K562 (cell line): ENCODE results near the gene ANKRD65. TPM values are rescaled to one million over a fixed set of nuclear protein-coding genes. Genes with fewer than 3 reads are reported as not detected.

ENCODE experiments used
- FOXA3 ChIP-seq, 2 experiments: fragments of 450-650 bp in 1 of 2; sonication (generic) in 1 of 2; formaldehyde crosslinking; IDR thresholded peaks in 1 of 2; conservative IDR thresholded peaks in 1 of 2; 2 replicates each; pipeline versions ENCODE4 v1.4.0 to v1.8.0; 2020 to 2022; ENCODE audit warnings: mild to moderate bottlenecking in 2 of 2, missing genetic modification reagents in 1 of 2
- HDAC6 ChIP-seq: IDR thresholded peaks from 2 replicates; pipeline ENCODE4 v1.6.1; 2012; ENCODE audit warnings: low read depth, mild to moderate bottlenecking, control low read depth, inconsistent platforms, low read length, moderate library complexity
- HNRNPL ChIP-seq: fragments of 200-400 bp; formaldehyde crosslinking; IDR thresholded peaks from 2 replicates; pipeline ENCODE4 v1.6.1; 2017; ENCODE audit warnings: low read depth, mild to moderate bottlenecking, low read length
- KDM4B ChIP-seq, 2 experiments: fragments of 450-650 bp in 1 of 2; sonication (generic) in 1 of 2; IDR thresholded peaks; 2 replicates each; pipeline ENCODE4 v1.6.1; 2016 to 2017; ENCODE audit warnings: borderline replicate concordance in 2 of 2, antibody characterized with exemption in 1 of 2, low read depth in 1 of 2, mild to moderate bottlenecking in 1 of 2
- KDM5B ChIP-seq: fragments of 200-600 bp; sonication (generic); IDR thresholded peaks from 2 replicates; pipeline ENCODE4 v1.6.1; 2012; ENCODE audit warnings: low read depth, mild to moderate bottlenecking, moderate library complexity, low read length, control low read depth, inconsistent platforms; ENCODE audit not compliant: insufficient replicate concordance
- MTF1 ChIP-seq: fragments of 250-450 bp; sonication (Bioruptor Pico); IDR thresholded peaks from 2 replicates; pipeline ENCODE4 v1.9.0; 2021; ENCODE audit warnings: moderate library complexity, mild to moderate bottlenecking, inconsistent platforms, borderline replicate concordance
- POLR2AphosphoS2 ChIP-seq: IDR thresholded peaks from 2 replicates; pipeline ENCODE4 v1.6.1; 2012; ENCODE audit warnings: low read length, improper control_type of control experiment
- RB1 ChIP-seq: fragments of 450-650 bp; IDR thresholded peaks from 2 replicates; pipeline ENCODE4 v1.6.1; 2017; ENCODE audit warnings: low read depth, mild to moderate bottlenecking
- RHOXF2B ChIP-seq: fragments of 250-450 bp; sonication (Bioruptor Pico); conservative IDR thresholded peaks from 2 replicates; pipeline ENCODE4 v1.5.1; 2021
- SMAD2 ChIP-seq: fragments of 150-350 bp; IDR thresholded peaks from 2 replicates; pipeline ENCODE4 v1.6.1; 2014; ENCODE audit warnings: low read depth, mild to moderate bottlenecking, low read length
- SMARCA5 ChIP-seq: fragments of 450-650 bp; IDR thresholded peaks from 2 replicates; pipeline ENCODE4 v1.6.1; 2016
- SPI1 ChIP-seq: IDR thresholded peaks from 2 replicates; pipeline ENCODE4 v1.6.1; 2011; ENCODE audit warnings: low read depth, low read length, control low read depth, borderline replicate concordance
- polyA plus RNA-seq, 8 experiments: library from polyadenylated mRNA; depleted of rRNA in 4 of 8; stranded (reverse) in 5 of 8; unstranded in 3 of 8; fragments of >200 nt; fragmentation: Nextera tagmentation in 2 of 8; fragmentation: Illumina TruSeq in 1 of 8; extraction: Ambion mirVana in 2 of 8; extraction: Trizol in 1 of 8; gene quantifications; 2 replicates each; pipeline versions ENCODE4 v1.2.1 to v1.2.3, GENCODE V29; 2011 to 2014; ENCODE audit warnings: inconsistent platforms in 1 of 8, missing spikeins in 1 of 8
- total RNA-seq, 7 experiments: library from RNA; depleted of rRNA in 6 of 7; stranded (reverse); fragments of >200 nt in 6 of 7; fragmentation: Illumina TruSeq in 2 of 7; extraction: Trizol in 2 of 7; gene quantifications; 2 replicates each; pipeline versions ENCODE4 v1.2.1 to v1.2.3, GENCODE V29; 2011 to 2021; ENCODE audit warnings: low replicate concordance in 1 of 7
- TF ChIP-seq, protein P1 (sequence below): sonication (generic); formaldehyde crosslinking; IDR thresholded peaks from 2 replicates; pipeline ENCODE4 v1.8.1; 2023; ENCODE audit warnings: mild to moderate bottlenecking, missing genetic modification reagents
- TF ChIP-seq, protein P2 (sequence below): fragments of 250-450 bp; sonication (Bioruptor Pico); IDR thresholded peaks from 2 replicates; pipeline ENCODE4 v1.4.0; 2020; ENCODE audit warnings: mild to moderate bottlenecking, moderate library complexity, borderline replicate concordance
- TF ChIP-seq, protein P3 (sequence below): fragments of 450-650 bp; IDR thresholded peaks from 2 replicates; pipeline ENCODE4 v1.6.1; 2014; ENCODE audit warnings: low read depth, mild to moderate bottlenecking, moderate library complexity, borderline replicate concordance
- TF ChIP-seq, protein P4 (sequence below): sonication (generic); formaldehyde crosslinking; IDR thresholded peaks from 2 replicates; pipeline ENCODE4 v1.8.0; 2022; ENCODE audit warnings: missing genetic modification reagents, mild to moderate bottlenecking, moderate library complexity, borderline replicate concordance

The ANKRD65 gene
- total and polyA plus RNA-seq, 9 of the 15 experiments (the other 6 are each of a cell fraction or from before 2014, with no cell fraction given) = not detected

DNA sequence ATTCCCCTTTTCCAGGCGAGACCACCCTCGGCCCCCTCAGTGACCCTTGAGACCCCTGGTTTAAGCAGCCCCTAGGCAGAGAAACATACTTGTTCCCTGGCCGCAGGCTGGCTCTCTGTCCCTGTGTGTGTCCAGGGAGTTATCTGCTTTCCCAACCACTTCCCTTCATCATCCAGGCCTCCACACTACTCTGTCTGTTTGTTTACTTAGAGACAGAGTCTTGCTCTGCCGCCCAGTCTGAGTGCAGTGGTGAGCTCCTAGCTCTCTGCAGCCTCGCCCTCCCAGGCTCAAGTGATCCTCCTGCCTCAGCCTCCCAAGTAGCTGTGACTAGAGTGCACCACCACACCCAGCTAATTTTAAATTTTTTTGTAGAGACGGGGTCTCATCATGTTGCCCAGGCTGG is 8.6 kb upstream of the ANKRD65 start (continued):
- TF ChIP-seq, protein P1, sequence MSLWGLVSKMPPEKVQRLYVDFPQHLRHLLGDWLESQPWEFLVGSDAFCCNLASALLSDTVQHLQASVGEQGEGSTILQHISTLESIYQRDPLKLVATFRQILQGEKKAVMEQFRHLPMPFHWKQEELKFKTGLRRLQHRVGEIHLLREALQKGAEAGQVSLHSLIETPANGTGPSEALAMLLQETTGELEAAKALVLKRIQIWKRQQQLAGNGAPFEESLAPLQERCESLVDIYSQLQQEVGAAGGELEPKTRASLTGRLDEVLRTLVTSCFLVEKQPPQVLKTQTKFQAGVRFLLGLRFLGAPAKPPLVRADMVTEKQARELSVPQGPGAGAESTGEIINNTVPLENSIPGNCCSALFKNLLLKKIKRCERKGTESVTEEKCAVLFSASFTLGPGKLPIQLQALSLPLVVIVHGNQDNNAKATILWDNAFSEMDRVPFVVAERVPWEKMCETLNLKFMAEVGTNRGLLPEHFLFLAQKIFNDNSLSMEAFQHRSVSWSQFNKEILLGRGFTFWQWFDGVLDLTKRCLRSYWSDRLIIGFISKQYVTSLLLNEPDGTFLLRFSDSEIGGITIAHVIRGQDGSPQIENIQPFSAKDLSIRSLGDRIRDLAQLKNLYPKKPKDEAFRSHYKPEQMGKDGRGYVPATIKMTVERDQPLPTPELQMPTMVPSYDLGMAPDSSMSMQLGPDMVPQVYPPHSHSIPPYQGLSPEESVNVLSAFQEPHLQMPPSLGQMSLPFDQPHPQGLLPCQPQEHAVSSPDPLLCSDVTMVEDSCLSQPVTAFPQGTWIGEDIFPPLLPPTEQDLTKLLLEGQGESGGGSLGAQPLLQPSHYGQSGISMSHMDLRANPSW (CRISPR knock-in tag) = no peak
- TF ChIP-seq, protein P2, sequence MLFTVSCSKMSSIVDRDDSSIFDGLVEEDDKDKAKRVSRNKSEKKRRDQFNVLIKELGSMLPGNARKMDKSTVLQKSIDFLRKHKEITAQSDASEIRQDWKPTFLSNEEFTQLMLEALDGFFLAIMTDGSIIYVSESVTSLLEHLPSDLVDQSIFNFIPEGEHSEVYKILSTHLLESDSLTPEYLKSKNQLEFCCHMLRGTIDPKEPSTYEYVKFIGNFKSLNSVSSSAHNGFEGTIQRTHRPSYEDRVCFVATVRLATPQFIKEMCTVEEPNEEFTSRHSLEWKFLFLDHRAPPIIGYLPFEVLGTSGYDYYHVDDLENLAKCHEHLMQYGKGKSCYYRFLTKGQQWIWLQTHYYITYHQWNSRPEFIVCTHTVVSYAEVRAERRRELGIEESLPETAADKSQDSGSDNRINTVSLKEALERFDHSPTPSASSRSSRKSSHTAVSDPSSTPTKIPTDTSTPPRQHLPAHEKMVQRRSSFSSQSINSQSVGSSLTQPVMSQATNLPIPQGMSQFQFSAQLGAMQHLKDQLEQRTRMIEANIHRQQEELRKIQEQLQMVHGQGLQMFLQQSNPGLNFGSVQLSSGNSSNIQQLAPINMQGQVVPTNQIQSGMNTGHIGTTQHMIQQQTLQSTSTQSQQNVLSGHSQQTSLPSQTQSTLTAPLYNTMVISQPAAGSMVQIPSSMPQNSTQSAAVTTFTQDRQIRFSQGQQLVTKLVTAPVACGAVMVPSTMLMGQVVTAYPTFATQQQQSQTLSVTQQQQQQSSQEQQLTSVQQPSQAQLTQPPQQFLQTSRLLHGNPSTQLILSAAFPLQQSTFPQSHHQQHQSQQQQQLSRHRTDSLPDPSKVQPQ (CRISPR knock-in tag) = no peak
- TF ChIP-seq, protein P3, sequence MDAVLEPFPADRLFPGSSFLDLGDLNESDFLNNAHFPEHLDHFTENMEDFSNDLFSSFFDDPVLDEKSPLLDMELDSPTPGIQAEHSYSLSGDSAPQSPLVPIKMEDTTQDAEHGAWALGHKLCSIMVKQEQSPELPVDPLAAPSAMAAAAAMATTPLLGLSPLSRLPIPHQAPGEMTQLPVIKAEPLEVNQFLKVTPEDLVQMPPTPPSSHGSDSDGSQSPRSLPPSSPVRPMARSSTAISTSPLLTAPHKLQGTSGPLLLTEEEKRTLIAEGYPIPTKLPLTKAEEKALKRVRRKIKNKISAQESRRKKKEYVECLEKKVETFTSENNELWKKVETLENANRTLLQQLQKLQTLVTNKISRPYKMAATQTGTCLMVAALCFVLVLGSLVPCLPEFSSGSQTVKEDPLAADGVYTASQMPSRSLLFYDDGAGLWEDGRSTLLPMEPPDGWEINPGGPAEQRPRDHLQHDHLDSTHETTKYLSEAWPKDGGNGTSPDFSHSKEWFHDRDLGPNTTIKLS = no peak
- TF ChIP-seq FOXA3 (CRISPR knock-in tag; conservative IDR thresholded peaks at IDR 0.05 in 1 of 2, IDR thresholded peaks at IDR 0.05 in 1 of 2) = peak; percentile 89 to 92; a peak in 3 of 4 replicates
- TF ChIP-seq, protein P4, sequence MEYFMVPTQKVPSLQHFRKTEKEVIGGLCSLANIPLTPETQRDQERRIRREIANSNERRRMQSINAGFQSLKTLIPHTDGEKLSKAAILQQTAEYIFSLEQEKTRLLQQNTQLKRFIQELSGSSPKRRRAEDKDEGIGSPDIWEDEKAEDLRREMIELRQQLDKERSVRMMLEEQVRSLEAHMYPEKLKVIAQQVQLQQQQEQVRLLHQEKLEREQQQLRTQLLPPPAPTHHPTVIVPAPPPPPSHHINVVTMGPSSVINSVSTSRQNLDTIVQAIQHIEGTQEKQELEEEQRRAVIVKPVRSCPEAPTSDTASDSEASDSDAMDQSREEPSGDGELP (CRISPR knock-in tag) = no peak
- TF ChIP-seq SPI1 = peak; percentile 37; the same call in 1 of the 2 replicates
- no peak for TF ChIP-seq POLR2AphosphoS2
- TF ChIP-seq KDM5B = no peak
- no peak for TF ChIP-seq HNRNPL
- no peak for TF ChIP-seq HDAC6
- TF ChIP-seq MTF1 (CRISPR knock-in tag) = no peak
- no peak for TF ChIP-seq RB1
- peak; percentile 27; the same call in 1 of the 2 replicates for TF ChIP-seq SMARCA5
- no peak for TF ChIP-seq SMAD2
- TF ChIP-seq KDM4B (IDR thresholded peaks at IDR 0.05; ENCODE audit: borderline replicate concordance in 2 of 2, low read depth in 1 of 2) = no peak
- no peak for TF ChIP-seq RHOXF2B (CRISPR knock-in tag)
